IMR-90 (cell line): ENCODE measurements around the gene SLC9A2. TPM values are rescaled to one million over a fixed set of nuclear protein-coding genes. Genes with fewer than 3 reads are reported as not detected.

Experiments
- ATAC-seq: fragments of 200-7000 bp; cut with Tn5 transposase; 2 replicates; pipeline ENCODE4 v1.9.1; 2020; ENCODE audit warnings: low read depth, mild to moderate bottlenecking, moderate library complexity
- BruUV-seq: library from RNA; stranded (reverse); fragments of 400-500 nt; replicated peaks from 2 replicates; lab custom pipeline; 2021; lab: Mats Ljungman, UMichigan
- CTCF ChIA-PET: fragments of 300-600 bp; formaldehyde crosslinking; extraction: SDS; loops from one replicate; lab custom pipeline; 2021; ENCODE audit warnings: antibody characterized with exemption; lab: Yijun Ruan, JAX
- POLR2A ChIA-PET: fragments of 300-600 bp; sonication (Branson Sonifier 250); formaldehyde crosslinking; loops from one replicate; lab custom pipeline; 2022; ENCODE audit warnings: antibody characterized with exemption; ENCODE audit not compliant: unreplicated experiment; lab: Charles Lee
- DNase-seq: peaks from one replicate; pipeline ENCODE4 v3.0.0; 2013
- H2AFZ ChIP-seq: replicated peaks from 2 replicates; pipeline ENCODE3; 2013; ENCODE audit warnings: low read length, mild to moderate bottlenecking; ENCODE audit not compliant: poor library complexity
- H2AK5ac ChIP-seq: 2 replicates; pipeline ENCODE4 v1.6.1; 2013; ENCODE audit warnings: low read depth, low read length, inconsistent platforms
- H2AK9ac ChIP-seq: replicated peaks from 2 replicates; pipeline ENCODE3; 2013; ENCODE audit warnings: mild to moderate bottlenecking, low read depth, low read length, moderate library complexity; ENCODE audit not compliant: poor library complexity
- H2BK120ac ChIP-seq: 2 replicates; pipeline ENCODE4 v1.6.1; 2013; ENCODE audit warnings: low read depth, low read length, inconsistent platforms
- H2BK15ac ChIP-seq: 3 replicates; pipeline ENCODE4 v1.6.1; 2013; ENCODE audit warnings: low read depth, low read length, inconsistent platforms
- H2BK20ac ChIP-seq: 2 replicates; pipeline ENCODE4 v1.6.1; 2013; ENCODE audit warnings: low read depth, mild to moderate bottlenecking, inconsistent platforms, low read length, moderate library complexity
- H2BK5ac ChIP-seq: 2 replicates; pipeline ENCODE4 v1.6.1; 2013; ENCODE audit warnings: mild to moderate bottlenecking, low read depth, low read length, inconsistent platforms; ENCODE audit not compliant: poor library complexity, severe bottlenecking
- H3K14ac ChIP-seq: replicated peaks from 2 replicates; pipeline ENCODE4 v1.6.1; 2013; ENCODE audit warnings: low read depth, low read length, inconsistent platforms
- H3K18ac ChIP-seq: 2 replicates; pipeline ENCODE4 v1.6.1; 2013; ENCODE audit warnings: low read depth, low read length, control low read depth
- H3K23ac ChIP-seq: 2 replicates; pipeline ENCODE4 v1.6.1; 2013; ENCODE audit warnings: low read depth, low read length, inconsistent platforms
- H3K27ac ChIP-seq: 2 replicates; pipeline ENCODE4 v1.5.1; 2013; ENCODE audit warnings: mild to moderate bottlenecking, control low read depth, low read length; ENCODE audit not compliant: insufficient read depth
- H3K27me3 ChIP-seq: 2 replicates; pipeline ENCODE4 v1.6.1; 2013; ENCODE audit warnings: low read length; ENCODE audit not compliant: control insufficient read depth, insufficient read depth
- H3K36me3 ChIP-seq: 2 replicates; pipeline ENCODE4 v1.6.1; 2013; ENCODE audit warnings: low read length, mixed read lengths; ENCODE audit not compliant: control insufficient read depth, insufficient read depth
- H3K4ac ChIP-seq: 2 replicates; pipeline ENCODE4 v1.6.1; 2013; ENCODE audit warnings: low read depth, low read length, inconsistent platforms
- H3K4me1 ChIP-seq: 2 replicates; pipeline ENCODE4 v1.6.1; 2013; ENCODE audit warnings: low read length, mixed read lengths; ENCODE audit not compliant: control insufficient read depth, insufficient read depth
- H3K4me2 ChIP-seq: 2 replicates; pipeline ENCODE4 v1.6.1; 2013; ENCODE audit warnings: low read depth, mild to moderate bottlenecking, control low read depth, low read length, moderate library complexity
- H3K4me3 ChIP-seq: 2 replicates; pipeline ENCODE4 v1.5.1; 2013; ENCODE audit warnings: low read depth, mild to moderate bottlenecking, control low read depth, low read length, moderate library complexity; ENCODE audit not compliant: insufficient read depth
- H3K56ac ChIP-seq: 2 replicates; pipeline ENCODE4 v1.6.1; 2013; ENCODE audit warnings: low read length, inconsistent platforms; ENCODE audit not compliant: insufficient read depth; ENCODE audit errors: extremely low read depth
- H3K79me1 ChIP-seq, 2 experiments: 2 replicates each; pipeline ENCODE4 v1.6.1; 2013; ENCODE audit warnings: low read length in 2 of 2, inconsistent platforms in 1 of 2, low read depth in 1 of 2
- H3K9ac ChIP-seq: 2 replicates; pipeline ENCODE4 v1.6.1; 2013; ENCODE audit warnings: low read depth, low read length, control low read depth
- H3K9me1 ChIP-seq: 2 replicates; pipeline ENCODE4 v1.6.1; 2013; ENCODE audit warnings: low read length, inconsistent platforms; ENCODE audit not compliant: insufficient read depth
- H3K9me3 ChIP-seq: 2 replicates; pipeline ENCODE4 v1.6.1; 2013; ENCODE audit warnings: low read length; ENCODE audit not compliant: control insufficient read depth, insufficient read depth
- H4K20me1 ChIP-seq: 2 replicates; pipeline ENCODE4 v1.6.1; 2013; ENCODE audit warnings: low read length, inconsistent platforms; ENCODE audit not compliant: insufficient read depth
- H4K5ac ChIP-seq: 2 replicates; pipeline ENCODE4 v1.6.1; 2013; ENCODE audit warnings: mild to moderate bottlenecking, low read depth, low read length, control low read depth
- H4K8ac ChIP-seq, 2 experiments: 2 replicates each; pipeline ENCODE4 v1.6.1; 2013; ENCODE audit warnings: low read depth in 2 of 2, low read length in 2 of 2, control low read depth in 1 of 2, inconsistent platforms in 1 of 2
- H4K91ac ChIP-seq: 2 replicates; pipeline ENCODE4 v1.6.1; 2013; ENCODE audit warnings: low read depth, low read length, inconsistent platforms; ENCODE audit not compliant: insufficient read depth
- BHLHE40 ChIP-seq: fragments of 150-350 bp; IDR thresholded peaks from 2 replicates; pipeline ENCODE4 v1.6.1; 2016; ENCODE audit warnings: mild to moderate bottlenecking, low read depth, low read length
- CEBPB ChIP-seq: IDR thresholded peaks from 2 replicates; pipeline ENCODE4 v1.6.1; 2012; ENCODE audit warnings: low read depth, low read length, improper control_type of control experiment
- CHD1 ChIP-seq: IDR thresholded peaks from 2 replicates; pipeline ENCODE4 v1.6.1; 2012; ENCODE audit warnings: low read depth, low read length, improper control_type of control experiment
- CTCF ChIP-seq: conservative IDR thresholded peaks from 2 replicates; pipeline ENCODE4 v1.5.1; 2012; ENCODE audit warnings: mild to moderate bottlenecking, low read depth, low read length, improper control_type of control experiment
- ELK1 ChIP-seq: fragments of 150-350 bp; IDR thresholded peaks from 2 replicates; pipeline ENCODE4 v1.6.1; 2016; ENCODE audit warnings: low read depth, mild to moderate bottlenecking, low read length, moderate library complexity, borderline replicate concordance
- FOS ChIP-seq: fragments of 150-350 bp; IDR thresholded peaks from 2 replicates; pipeline ENCODE4 v1.6.1; 2016; ENCODE audit warnings: low read depth, low read length
- MAFK ChIP-seq: IDR thresholded peaks from 2 replicates; pipeline ENCODE4 v1.6.1; 2012; ENCODE audit warnings: low read depth, low read length, improper control_type of control experiment
- MAZ ChIP-seq: IDR thresholded peaks from 2 replicates; pipeline ENCODE4 v1.6.1; 2012; ENCODE audit warnings: low read depth, mild to moderate bottlenecking, low read length, improper control_type of control experiment, moderate library complexity, borderline replicate concordance
- MXI1 ChIP-seq: IDR thresholded peaks from 2 replicates; pipeline ENCODE4 v1.6.1; 2012; ENCODE audit warnings: low read depth, mild to moderate bottlenecking, low read length, moderate library complexity, borderline replicate concordance
- NFE2L2 ChIP-seq: fragments of 150-350 bp; IDR thresholded peaks from 2 replicates; pipeline ENCODE4 v1.6.1; 2016; ENCODE audit warnings: low read depth, mild to moderate bottlenecking, low read length
- POLR2A ChIP-seq: IDR thresholded peaks from 2 replicates; pipeline ENCODE4 v1.6.1; 2012; ENCODE audit warnings: mild to moderate bottlenecking, low read depth, low read length
- RAD21 ChIP-seq: IDR thresholded peaks from 2 replicates; pipeline ENCODE4 v1.6.1; 2012; ENCODE audit warnings: low read length, improper control_type of control experiment
- RCOR1 ChIP-seq: IDR thresholded peaks from 2 replicates; pipeline ENCODE4 v1.6.1; 2012; ENCODE audit warnings: mild to moderate bottlenecking, low read length, improper control_type of control experiment; ENCODE audit not compliant: insufficient replicate concordance
- RFX5 ChIP-seq: IDR thresholded peaks from 2 replicates; pipeline ENCODE4 v1.8.0; 2012; ENCODE audit warnings: low read depth, mild to moderate bottlenecking, low read length, moderate library complexity
- SMC3 ChIP-seq: fragments of 150-350 bp; IDR thresholded peaks from 2 replicates; pipeline ENCODE4 v1.6.1; 2016; ENCODE audit warnings: low read depth, mild to moderate bottlenecking, antibody characterized with exemption, low read length, moderate library complexity
- USF2 ChIP-seq: fragments of 150-350 bp; IDR thresholded peaks from 2 replicates; pipeline ENCODE4 v1.6.1; 2017; ENCODE audit warnings: mild to moderate bottlenecking, antibody characterized with exemption, low read length, low read depth
- WGBS, 2 experiments: methylation state at CpG; one replicate each; pipeline versions ENCODE4 v1.1.5 to v1.1.7; 2013; ENCODE audit warnings: missing lambda C conversion rate in 2 of 2; ENCODE audit not compliant: insufficient read length in 1 of 2; ENCODE audit errors: extremely low coverage in 2 of 2; 5-methylcytosine and 5-hydroxymethylcytosine counted together
- dilution Hi-C: fragments of 300-500 bp; cut with HindIII; formaldehyde crosslinking; loops from one replicate; pipeline ENCODE4 v1.14.3; 2018; ENCODE audit warnings: low sequenced_read_pairs; ENCODE audit not compliant: unreplicated experiment
- in situ Hi-C: fragments of 300-500 bp; cut with MboI; formaldehyde crosslinking; loops from 3 replicates; pipeline ENCODE4 v1.14.3; 2019; ENCODE audit warnings: low sequenced_read_pairs, inconsistent platforms, mixed read lengths
- intact Hi-C: fragments of 100-400 bp; cut with micrococcal nuclease; formaldehyde crosslinking; loops from 2 replicates; pipeline ENCODE4 v1.10.0; 2022
- polyA plus RNA-seq, 3 experiments: library from polyadenylated mRNA; depleted of rRNA; stranded (reverse); fragments of >200 nt; gene quantifications; 2 replicates each; pipeline ENCODE4 v1.2.3, GENCODE V29; 2012; ENCODE audit warnings: low replicate concordance in 1 of 3
- total RNA-seq: library from RNA; depleted of rRNA; stranded (reverse); fragments of >200 nt; gene quantifications from 2 replicates; pipeline ENCODE4 v1.2.3, GENCODE V29; 2012

The SLC9A2 gene
- total and polyA plus RNA-seq, 2 of the 4 experiments (the other 2 are of a cell fraction), result not detected

GRCh38 chr2:102635317-102635716, 16.0 kb downstream of the SLC9A2 start:
- in situ Hi-C loops, result no loop called here
- 51% methylated on average over 3 of the region's 7 CpGs; no CpG with 5 or more reads in 1 of the 2 experiments for WGBS, 2 experiments
- no peak overlapping the region for H2BK120ac ChIP-seq

More at GRCh38 chr2:102635317-102635716, 16.0 kb downstream of the SLC9A2 start:
- H3K9ac ChIP-seq, result no peak overlapping the region
- H3K27me3 ChIP-seq, result no peaks in the 10 kb centered on the region
- no peaks in the 10 kb centered on the region for H3K4me1 ChIP-seq
- H3K9me3 ChIP-seq, result no peaks in the 10 kb centered on the region
- POLR2A ChIA-PET, result no interaction called here
- no peaks in the 10 kb centered on the region for H3K36me3 ChIP-seq
- no peak overlapping the region for H3K4ac ChIP-seq
- no peaks in the 10 kb centered on the region for H4K20me1 ChIP-seq
- no peak overlapping the region for H2BK20ac ChIP-seq
- dilution Hi-C loops (no loop called here), intact Hi-C loops (no loop called here)
- no peak overlapping the region for H2BK5ac ChIP-seq
- H3K23ac ChIP-seq, result no peak overlapping the region
- no peak overlapping the region for H2AK5ac ChIP-seq
- no peak overlapping the region for H2AFZ ChIP-seq
- no peak for DNase-seq
- H2BK15ac ChIP-seq, result no peak overlapping the region
- no peak overlapping the region for H3K14ac ChIP-seq
- H3K27ac ChIP-seq, result no peak overlapping the region
- H3K18ac ChIP-seq, result no peak overlapping the region
- H3K9me1 ChIP-seq, result no peaks in the 10 kb centered on the region
- no TSS peak for BruUV-seq
- H3K79me1 ChIP-seq, result no peaks in the 10 kb centered on the region
- no peak overlapping the region for H3K4me3 ChIP-seq
- no peak overlapping the region for H3K56ac ChIP-seq
- ATAC-seq, result no peak
- TF ChIP-seq MAFK (no peak), CTCF (no peak), RCOR1 (no peak), MXI1 (no peak), SMC3 (no peak), MAZ (no peak), NFE2L2 (no peak), ELK1 (no peak), CEBPB (no peak), CHD1 (no peak), POLR2A (no peak), FOS (no peak), BHLHE40 (no peak), USF2 (no peak), RFX5 (no peak), RAD21 (no peak)
- H4K91ac ChIP-seq, result no peak overlapping the region
- H4K5ac ChIP-seq, result no peak overlapping the region
- CTCF ChIA-PET, result no interaction called here
- H4K8ac ChIP-seq, result no peak overlapping the region
- H3K4me2 ChIP-seq, result no peak overlapping the region
- no peak overlapping the region for H2AK9ac ChIP-seq
